Left lung (tissue), 10 donors: Measurements from ENCODE around the gene RILPL2. TPM values are rescaled to one million over a fixed set of nuclear protein-coding genes. Genes with fewer than 3 reads are reported as not detected.

ENCODE experiments used
- ATAC-seq: fragments of 200-7000 bp; cut with Tn5 transposase; one replicate; pipeline ENCODE4 v1.9.1; 2020; ENCODE audit warnings: moderate library complexity
- DNase-seq, 4 donors: peaks; one replicate each; pipeline ENCODE4 v3.0.0-alpha.2; 2013 to 2020
- H3K27ac ChIP-seq, 2 donors: fragments of 200-600 bp; sonication (generic) in 1 of 2; one replicate each; pipeline versions ENCODE4 v1.5.0 to v1.8.0; 2020 to 2021
- H3K27me3 ChIP-seq, 2 donors: fragments of 200-600 bp; sonication (generic) in 1 of 2; one replicate each; pipeline versions ENCODE4 v1.5.0 to v1.8.0; 2020 to 2021
- H3K36me3 ChIP-seq, 2 donors: fragments of 200-600 bp; sonication (generic) in 1 of 2; one replicate each; pipeline versions ENCODE4 v1.5.0 to v1.8.0; 2020 to 2021
- H3K4me1 ChIP-seq, 2 donors: fragments of 200-600 bp; one replicate each; pipeline ENCODE4 v1.8.0; 2021
- H3K4me3 ChIP-seq, 2 donors: fragments of 200-600 bp; sonication (generic) in 1 of 2; one replicate each; pipeline versions ENCODE4 v1.5.0 to v1.8.0; 2020 to 2021; ENCODE audit warnings: mild to moderate bottlenecking in 1 of 2
- H3K9me3 ChIP-seq, 2 donors: fragments of 200-600 bp; sonication (generic) in 1 of 2; one replicate each; pipeline versions ENCODE4 v1.5.0 to v1.8.0; 2020 to 2021
- CTCF ChIP-seq, 2 donors: fragments of 200-600 bp; sonication (generic) in 1 of 2; IDR thresholded peaks; one replicate each; pipeline versions ENCODE4 v1.5.0 to v1.8.0; 2021; ENCODE audit warnings: antibody characterized with exemption in 2 of 2
- intact Hi-C, 2 donors: fragments of 100-400 bp; cut with DNase I; formaldehyde crosslinking; loops; one replicate each; pipeline versions ENCODE4 v1.11.2 to v1.14.2; 2022
- polyA plus RNA-seq, 6 donors: library from polyadenylated mRNA; unstranded; fragments of 120-200 nt; gene quantifications; one replicate each; pipeline ENCODE4 v1.2.1, GENCODE V29; 2013; ENCODE audit not compliant: insufficient read length in 6 of 6
- total RNA-seq, 2 donors: library from RNA; stranded (reverse); fragmentation: NEBNext Ultra II Directional; extraction: Animal tissue kit (Norgen Biotek cat#: 25700); gene quantifications; one replicate each; pipeline ENCODE4 v1.2.1, GENCODE V29; 2021
- donor health status: DM: no; HTN: yes; CAD: no.
- donor health status: DM: no; HTN: no; CAD: no.

The RILPL2 gene
- total and polyA plus RNA-seq, 8 donors = 4.6 to 14.0 (median 5.4) TPM

- H3K27me3 ChIP-seq = no peaks in the 10 kb centered on the region
- H3K27ac ChIP-seq = no peak overlapping the region
- H3K4me1 ChIP-seq = peaks cover 15 to 31% of the 10 kb centered on the region in 2 donors
- no peak for DNase-seq
- no peaks in the 10 kb centered on the region for H3K9me3 ChIP-seq
- no peak for ATAC-seq
- intact Hi-C loops = no loop called here
- peaks cover 0 to 86% of the 10 kb centered on the region in 2 donors for H3K36me3 ChIP-seq
- H3K4me3 ChIP-seq = no peak overlapping the region
- no peak for TF ChIP-seq CTCF (IDR thresholded peaks at IDR 0.05)
Observed at GRCh38 chr12:123397400-123397799, 39.1 kb downstream of the RILPL2 start.

- Histone ChIP-seq H3K36me3 (peaks cover 0 to 86% of the 10 kb centered on the region in 2 donors), H3K9me3 (no peaks in the 10 kb centered on the region), H3K4me3 (no peak overlapping the region), H3K27me3 (no peaks in the 10 kb centered on the region), H3K4me1 (peaks cover 15 to 35% of the 10 kb centered on the region in 2 donors), H3K27ac (no peak overlapping the region)
- no peak for ATAC-seq
- no peak for TF ChIP-seq CTCF (IDR thresholded peaks at IDR 0.05)
- DNase-seq = no peak
- intact Hi-C loops = no loop called here
Observed at GRCh38 chr12:123396954-123397353, 39.5 kb downstream of the RILPL2 start.

GRCh38 chr12:123396543-123396942, 39.9 kb downstream of the RILPL2 start:
- intact Hi-C loops = no loop called here
- H3K27ac ChIP-seq = peak overlapping the region in 1 of 2 donors; percentile 33
- ATAC-seq = no peak
- no peaks in the 10 kb centered on the region for H3K9me3 ChIP-seq
- H3K4me3 ChIP-seq = no peak overlapping the region
- no peak for DNase-seq
- no peak for TF ChIP-seq CTCF (IDR thresholded peaks at IDR 0.05)
- peaks cover 0 to 86% of the 10 kb centered on the region in 2 donors for H3K36me3 ChIP-seq
- H3K4me1 ChIP-seq = peaks cover 19 to 35% of the 10 kb centered on the region in 2 donors
- H3K27me3 ChIP-seq = no peaks in the 10 kb centered on the region

GRCh38 chr12:123395236-123395635, 41.2 kb downstream of the RILPL2 start:
- Histone ChIP-seq H3K4me3 (no peak overlapping the region), H3K9me3 (no peaks in the 10 kb centered on the region), H3K27me3 (no peaks in the 10 kb centered on the region), H3K4me1 (peaks cover 31 to 45% of the 10 kb centered on the region in 2 donors), H3K27ac (no peak overlapping the region), H3K36me3 (peaks cover 0 to 92% of the 10 kb centered on the region in 2 donors)
- intact Hi-C loops = no loop called here
- TF ChIP-seq CTCF (IDR thresholded peaks at IDR 0.05) = no peak
- DNase-seq (no peak), ATAC-seq (no peak)

- Histone ChIP-seq H3K27ac (no peak overlapping the region), H3K36me3 (peaks cover 0 to 80% of the 10 kb centered on the region in 2 donors), H3K4me1 (peaks cover 30 to 46% of the 10 kb centered on the region in 2 donors), H3K27me3 (no peaks in the 10 kb centered on the region), H3K9me3 (no peaks in the 10 kb centered on the region), H3K4me3 (no peak overlapping the region)
- TF ChIP-seq CTCF (IDR thresholded peaks at IDR 0.05) = no peak
- ATAC-seq (no peak), DNase-seq (no peak)
- intact Hi-C loops = no loop called here
Observed at GRCh38 chr12:123393747-123394146, 42.7 kb downstream of the RILPL2 start.
